ENCODE measurements around the gene TNFSF4. TPM values are rescaled to one million over a fixed set of nuclear protein-coding genes. Genes with fewer than 3 reads are reported as not detected.

The TNFSF4 gene
- polyA plus RNA-seq, 6 donors from 2014 or later, result 1.2 to 4.8 (median 3.6) TPM; not detected in 1

GRCh38 chr1:173140733-173141132 is 66.4 kb downstream of the TNFSF4 start:
- Mint-ChIP-seq H3K36me3 (peaks cover 15 to 20% of the 10 kb centered on the region in 2 donors), H3K9me3 (peaks cover 9 to 25% (median 15%) of the 10 kb centered on the region in 7 donors), H3K4me3 (no peak overlapping the region), H3K27ac (no peak overlapping the region), H3K27me3 (peaks cover 0 to 6% (median 0%) of the 10 kb centered on the region in 3 donors), H3K4me1 (no peaks in the 10 kb centered on the region)
- ATAC-seq (ENCODE audit: low read depth in 2 of 2) (no peak), DNase-seq (no peak)

DNA sequence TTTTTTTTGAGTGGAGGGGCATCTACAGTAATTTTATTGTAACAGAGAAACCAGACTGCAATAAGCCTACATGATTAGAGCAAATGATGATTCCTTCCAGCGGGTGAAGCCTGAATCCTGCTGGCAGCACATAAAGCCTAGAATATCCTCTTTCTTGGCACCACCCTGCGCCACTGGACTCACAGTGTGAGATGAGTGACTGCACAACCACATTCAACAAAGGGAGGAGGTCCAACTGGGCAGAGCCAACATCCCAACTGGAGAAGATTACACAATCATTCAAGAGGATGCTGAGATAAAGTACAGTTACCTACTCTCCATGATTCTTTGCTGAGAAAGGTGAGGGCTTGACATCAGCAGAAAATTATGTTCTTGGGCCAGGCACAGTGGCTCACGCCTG is 67.4 kb downstream of the TNFSF4 start:
- Mint-ChIP-seq H3K4me3 (no peak overlapping the region), H3K27me3 (no peaks in the 10 kb centered on the region), H3K9me3 (peaks cover 0 to 15% (median 6%) of the 10 kb centered on the region in 7 donors), H3K27ac (peak overlapping the region in 2 of 6 donors; percentile 16 to 47), H3K36me3 (peaks cover 7 to 10% of the 10 kb centered on the region in 2 donors), H3K4me1 (no peaks in the 10 kb centered on the region)
- DNase-seq (no peak), ATAC-seq (ENCODE audit: low read depth in 2 of 2) (no peak)

DNA sequence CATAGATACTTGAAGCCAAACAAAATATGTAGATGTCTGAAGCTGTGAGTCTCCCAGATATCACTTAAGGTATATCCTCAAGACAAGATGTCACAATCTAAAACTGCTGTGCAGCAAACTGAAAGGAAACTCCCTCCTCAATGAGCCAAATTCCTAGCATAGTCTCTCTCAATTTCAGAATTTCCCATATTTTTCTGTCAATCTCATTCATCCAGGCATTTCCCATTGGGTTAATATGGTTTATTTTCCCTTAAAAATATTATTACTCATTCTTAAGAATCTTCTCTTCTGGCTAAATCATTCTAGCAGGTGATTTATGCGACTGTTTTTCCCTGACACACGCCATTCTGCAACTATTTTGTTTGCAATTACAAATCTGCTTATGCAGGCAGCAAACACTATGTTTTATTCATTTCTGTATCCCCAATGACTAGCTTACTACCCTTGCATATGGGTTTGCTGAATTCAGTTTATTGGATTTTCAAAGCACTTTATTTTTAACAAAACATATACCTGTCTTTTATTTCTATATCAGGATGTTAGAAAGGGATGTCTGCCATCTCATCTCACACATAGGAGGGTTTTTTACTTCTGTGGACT is 69.9 kb downstream of the TNFSF4 start:
- ATAC-seq (ENCODE audit: low read depth in 2 of 2) (no peak), DNase-seq (no peak)
- Mint-ChIP-seq H3K27ac (no peak overlapping the region), H3K9me3 (peaks cover 0 to 3% (median 0%) of the 10 kb centered on the region in 7 donors), H3K27me3 (no peaks in the 10 kb centered on the region), H3K4me1 (no peaks in the 10 kb centered on the region), H3K4me3 (no peak overlapping the region), H3K36me3 (no peaks in the 10 kb centered on the region)

- Mint-ChIP-seq H3K4me3 (no peak overlapping the region), H3K9me3 (peaks cover 0 to 3% (median 0%) of the 10 kb centered on the region in 7 donors), H3K36me3 (no peaks in the 10 kb centered on the region), H3K4me1 (no peaks in the 10 kb centered on the region), H3K27ac (no peak overlapping the region), H3K27me3 (no peaks in the 10 kb centered on the region)
- ATAC-seq (ENCODE audit: low read depth in 2 of 2) (no peak), DNase-seq (no peak)
Measured at GRCh38 chr1:173134800-173135199, 72.3 kb downstream of the TNFSF4 start.

DNA sequence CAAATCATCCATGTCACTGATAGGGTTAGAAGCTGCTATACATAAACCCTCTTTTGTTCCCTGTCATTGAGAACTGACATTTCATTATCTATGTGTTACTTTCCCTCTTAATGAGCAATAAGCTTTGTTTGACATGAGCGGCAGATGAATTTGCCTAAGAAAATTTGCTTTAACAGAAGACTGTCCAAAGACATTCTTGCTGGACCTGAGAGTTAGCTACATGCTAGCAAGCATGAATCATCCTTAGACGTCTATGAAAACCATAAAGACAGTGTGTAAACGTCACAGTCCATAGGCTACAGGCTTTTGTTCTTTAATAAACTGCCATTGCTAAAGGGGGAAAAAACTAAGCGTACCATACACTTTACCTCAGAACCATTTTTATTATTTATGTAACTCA is 73.1 kb downstream of the TNFSF4 start:
- Mint-ChIP-seq H3K27me3 (no peaks in the 10 kb centered on the region), H3K9me3 (peaks cover 0 to 3% (median 0%) of the 10 kb centered on the region in 7 donors), H3K27ac (no peak overlapping the region), H3K36me3 (no peaks in the 10 kb centered on the region), H3K4me1 (no peaks in the 10 kb centered on the region), H3K4me3 (no peak overlapping the region)
- ATAC-seq (ENCODE audit: low read depth in 2 of 2) (no peak), DNase-seq (no peak)

Other genes with a start within 250 kb of the TNFSF4 start
- not detected for gene TNFSF18, start 156.4 kb downstream of the TNFSF4 start, polyA plus RNA-seq (ENCODE audit: low read depth in 6 of 6)

All from naive B cell (primary cell).